Keratinocyte (primary cell): Measurements from ENCODE around the gene CCDC88A.

Source experiments
- CTCF ChIP-seq, 3 experiments: IDR thresholded peaks in 1 of 3; conservative IDR thresholded peaks in 1 of 3; optimal IDR thresholded peaks in 1 of 3; 2 replicates in 2 of 3; 3 replicates in 1 of 3; pipeline versions ENCODE3 to v1.5.1; 2011; ENCODE audit warnings: low read length in 3 of 3, mild to moderate bottlenecking in 3 of 3, moderate library complexity in 2 of 3, control low read depth in 1 of 3, inconsistent platforms in 1 of 3; ENCODE audit not compliant: insufficient read depth in 2 of 3; ENCODE audit errors: extremely low read depth in 1 of 3
- EZH2 ChIP-seq: IDR thresholded peaks from one replicate; pipeline ENCODE4 v1.6.1; 2012; ENCODE audit warnings: inconsistent platforms, mild to moderate bottlenecking, low read length, moderate library complexity

GRCh38 chr2:55439101-55439397 is 19.4 kb upstream of the CCDC88A start:
- TF ChIP-seq CTCF (optimal IDR thresholded peaks at IDR 0.05 in 1 of 3, IDR thresholded peaks at IDR 0.05 in 1 of 3, conservative IDR thresholded peaks at IDR 0.05 in 1 of 3; ENCODE audit: extremely low read depth in 1 of 3, insufficient read depth in 2 of 3, low read length in 3 of 3) (no peak), EZH2 (no peak)
